ENCODE results near the gene SAMD10. TPM values are rescaled to one million over a fixed set of nuclear protein-coding genes. Genes with fewer than 3 reads are reported as not detected.
A peak's percentile ranks its signal among the peaks of the same experiment; 100 is the strongest.
"Not testable (repeated sequence)": the region's sequence is repeated elsewhere in the genome, so short reads cannot be mapped to it uniquely, and the experiment has no call there.

The SAMD10 gene
- total RNA-seq, 2 experiments from 2014 or later: 25.4 to 30.7 TPM

- Mint-ChIP-seq H3K36me3 (ENCODE audit: low read depth) (peaks cover 69% of the 10 kb centered on the region), H3K4me1 (peaks cover 32% of the 10 kb centered on the region), H3K27ac (peak overlapping the region; percentile 93), H3K4me3 (peak overlapping the region; percentile 59)
- CTCF ChIA-PET; H3K9me3 Mint-ChIP-seq (ENCODE audit: low read depth); DNase-seq; H3K27me3 Mint-ChIP-seq: not testable (repeated sequence)
- peak; percentile 49 for ATAC-seq
- intact Hi-C loops (cut with DNase I, micrococcal nuclease): loop anchor here in 1 of 2 experiments (1.0 kb wide), 1 partner anchor 31 kb away; the partner anchor contains the start of gene PRPF6
- POLR2A ChIA-PET: interaction anchor here (1.0 kb wide), 1 partner anchor 30 kb away, joined by 3 read pairs; no protein-coding TSS in a partner anchor
Observed at GRCh38 chr20:64012385-64013154, 33.1 kb upstream of the SAMD10 start.

GRCh38 chr20:64011366-64011779 lies 31.9 kb upstream of the SAMD10 start:
- H3K4me3 Mint-ChIP-seq: no peak overlapping the region
- CTCF ChIA-PET: no interaction called here
- H3K9me3 Mint-ChIP-seq (ENCODE audit: low read depth): peaks cover 8% of the 10 kb centered on the region
- H3K27ac Mint-ChIP-seq: peak overlapping the region; percentile 83
- ATAC-seq (no peak), DNase-seq (peak; percentile 25)
- peaks cover 72% of the 10 kb centered on the region for H3K36me3 Mint-ChIP-seq (ENCODE audit: low read depth)
- no peaks in the 10 kb centered on the region for H3K27me3 Mint-ChIP-seq
- intact Hi-C loops (cut with DNase I, micrococcal nuclease): no loop called here
- peaks cover 32% of the 10 kb centered on the region for H3K4me1 Mint-ChIP-seq
- POLR2A ChIA-PET: no interaction called here

DNA sequence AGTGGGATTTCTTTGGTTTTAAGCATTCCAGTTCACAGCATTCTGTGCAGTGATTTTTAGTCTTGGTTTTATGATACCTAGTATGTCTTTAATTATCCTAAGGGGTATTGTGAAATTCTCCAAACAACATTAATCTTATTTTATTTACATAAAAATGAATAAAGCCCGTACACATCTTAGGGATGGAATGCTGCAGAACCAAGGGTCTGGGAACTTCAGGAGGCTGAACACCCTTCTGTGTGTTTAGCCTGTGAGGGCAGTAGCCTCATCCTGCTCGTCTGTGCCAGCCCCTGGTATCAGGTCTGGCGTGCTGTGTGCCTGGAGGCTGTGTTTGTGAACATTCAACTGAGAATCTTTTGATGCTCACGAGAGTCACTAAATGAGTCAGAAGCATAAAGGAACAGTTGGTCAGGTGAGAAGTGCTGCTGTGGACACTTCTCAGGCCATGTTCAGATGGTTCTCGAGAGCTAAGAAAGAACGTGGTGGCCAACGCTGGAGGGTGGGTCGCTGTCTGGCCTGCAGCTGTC lies 31.3 kb upstream of the SAMD10 start:
- H3K36me3 Mint-ChIP-seq (ENCODE audit: low read depth): peaks cover 76% of the 10 kb centered on the region
- ATAC-seq: peak; percentile 33
- peaks cover 32% of the 10 kb centered on the region for H3K4me1 Mint-ChIP-seq
- no peak for DNase-seq
- H3K27ac Mint-ChIP-seq: peak overlapping the region; percentile 83
- intact Hi-C loops (cut with DNase I, micrococcal nuclease): no loop called here
- H3K9me3 Mint-ChIP-seq (ENCODE audit: low read depth): peaks cover 8% of the 10 kb centered on the region
- ChIA-PET CTCF (interaction anchor here (1.6 kb wide), 1 partner anchor 20 kb away, joined by 3 read pairs; no protein-coding TSS in a partner anchor), POLR2A (no interaction called here)
- no peak overlapping the region for H3K4me3 Mint-ChIP-seq
- no peaks in the 10 kb centered on the region for H3K27me3 Mint-ChIP-seq

DNA sequence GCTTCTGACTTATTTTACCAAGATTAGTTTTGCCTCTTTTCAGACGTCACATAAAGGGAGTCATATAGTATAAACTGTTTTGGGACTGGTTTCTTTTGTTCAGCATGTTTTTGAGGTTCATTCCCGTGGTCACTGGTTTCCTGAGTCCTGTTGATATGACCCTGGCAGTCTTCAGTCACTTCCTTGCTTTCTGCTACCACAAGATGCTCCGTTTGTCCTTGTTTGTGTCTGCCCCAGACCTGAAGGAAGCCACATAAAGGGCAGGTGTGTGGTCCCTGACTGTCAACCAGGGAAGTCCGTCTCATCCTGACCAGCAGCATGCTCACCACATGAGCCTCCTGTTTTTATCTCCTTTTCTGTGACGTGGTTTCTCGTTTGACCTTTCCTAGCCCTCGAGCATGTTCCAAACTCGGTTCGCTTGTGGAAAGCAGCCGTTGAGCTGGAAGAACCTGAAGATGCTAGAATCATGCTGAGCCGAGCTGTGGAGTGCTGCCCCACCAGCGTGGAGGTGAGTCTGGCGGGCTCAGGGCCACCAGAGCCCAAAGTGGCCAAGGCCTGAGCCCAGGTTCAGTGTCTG lies 30.5 kb upstream of the SAMD10 start:
- Mint-ChIP-seq H3K36me3 (ENCODE audit: low read depth) (peaks cover 75% of the 10 kb centered on the region), H3K27ac (peak overlapping the region; percentile 33), H3K9me3 (ENCODE audit: low read depth) (peaks cover 8% of the 10 kb centered on the region), H3K27me3 (no peaks in the 10 kb centered on the region), H3K4me1 (peaks cover 32% of the 10 kb centered on the region), H3K4me3 (no peak overlapping the region)
- POLR2A ChIA-PET: no interaction called here
- no peak for DNase-seq
- ATAC-seq: no peak
- CTCF ChIA-PET: interaction anchor here (1.6 kb wide), 1 partner anchor 19 kb away, joined by 3 read pairs; no protein-coding TSS in a partner anchor
- intact Hi-C loops (cut with DNase I, micrococcal nuclease): no loop called here

- Mint-ChIP-seq H3K27ac (no peak overlapping the region), H3K27me3 (no peaks in the 10 kb centered on the region), H3K4me3 (no peak overlapping the region), H3K36me3 (ENCODE audit: low read depth) (peaks cover 72% of the 10 kb centered on the region), H3K4me1 (peaks cover 17% of the 10 kb centered on the region), H3K9me3 (ENCODE audit: low read depth) (peaks cover 8% of the 10 kb centered on the region)
- intact Hi-C loops (cut with DNase I, micrococcal nuclease): no loop called here
- no peak for DNase-seq
- ATAC-seq: no peak
- ChIA-PET POLR2A (interaction anchor here (0.6 kb wide), 2 partner anchors 27 to 70 kb away, joined by 3 read pairs; no protein-coding TSS in a partner anchor), CTCF (interaction anchor here (1.2 kb wide), 1 partner anchor 31 kb away, joined by 3 read pairs; no protein-coding TSS in a partner anchor)
Observed at GRCh38 chr20:64006902-64007301, 27.5 kb upstream of the SAMD10 start.

DNA sequence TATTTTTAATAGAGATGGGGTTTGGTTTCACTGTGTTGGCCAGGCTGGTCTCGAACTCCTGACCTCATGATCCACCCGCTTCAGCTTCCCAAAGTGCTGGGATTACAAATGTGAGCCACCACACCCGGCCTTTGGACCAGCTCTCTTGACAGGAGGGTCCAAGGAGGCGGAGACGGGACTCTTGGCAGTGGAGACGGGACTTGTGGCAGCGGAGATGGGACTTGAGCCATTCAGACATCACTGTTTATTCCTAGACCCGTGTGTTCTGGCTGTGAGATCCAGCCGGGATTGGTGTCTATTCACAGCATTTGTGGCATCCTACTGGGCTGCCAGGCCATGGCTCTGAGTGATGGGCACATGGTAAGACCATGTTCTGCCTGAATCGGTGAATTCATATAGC lies 27.0 kb upstream of the SAMD10 start:
- intact Hi-C loops (cut with DNase I, micrococcal nuclease): no loop called here
- Mint-ChIP-seq H3K36me3 (ENCODE audit: low read depth) (peaks cover 74% of the 10 kb centered on the region), H3K27ac (no peak overlapping the region), H3K9me3 (ENCODE audit: low read depth) (peaks cover 8% of the 10 kb centered on the region), H3K4me1 (peaks cover 16% of the 10 kb centered on the region), H3K4me3 (no peak overlapping the region), H3K27me3 (no peaks in the 10 kb centered on the region)
- ATAC-seq: no peak
- POLR2A ChIA-PET: interaction anchor here (0.6 kb wide), 1 partner anchor 69 kb away, joined by 3 read pairs; no protein-coding TSS in a partner anchor
- CTCF ChIA-PET: interaction anchor here (1.2 kb wide), 1 partner anchor 32 kb away, joined by 3 read pairs; no protein-coding TSS in a partner anchor
- no peak for DNase-seq

GRCh38 chr20:64005394-64005793 lies 26.0 kb upstream of the SAMD10 start:
- peaks cover 69% of the 10 kb centered on the region for H3K36me3 Mint-ChIP-seq (ENCODE audit: low read depth)
- ATAC-seq (no peak), DNase-seq (no peak)
- peaks cover 8% of the 10 kb centered on the region for H3K9me3 Mint-ChIP-seq (ENCODE audit: low read depth)
- POLR2A ChIA-PET: no interaction called here
- CTCF ChIA-PET: no interaction called here
- intact Hi-C loops (cut with DNase I, micrococcal nuclease): no loop called here
- no peak overlapping the region for H3K27ac Mint-ChIP-seq
- no peaks in the 10 kb centered on the region for H3K27me3 Mint-ChIP-seq
- no peak overlapping the region for H3K4me3 Mint-ChIP-seq
- H3K4me1 Mint-ChIP-seq: peaks cover 6% of the 10 kb centered on the region

GRCh38 chr20:64003960-64004725 lies 24.7 kb upstream of the SAMD10 start:
- no peak for DNase-seq
- intact Hi-C loops (cut with DNase I, micrococcal nuclease): no loop called here
- Mint-ChIP-seq H3K36me3 (ENCODE audit: low read depth) (peaks cover 65% of the 10 kb centered on the region), H3K27ac (no peak overlapping the region), H3K4me3 (no peak overlapping the region), H3K9me3 (ENCODE audit: low read depth) (peaks cover 5% of the 10 kb centered on the region), H3K27me3 (no peaks in the 10 kb centered on the region), H3K4me1 (no peaks in the 10 kb centered on the region)
- no peak for ATAC-seq
- ChIA-PET CTCF (interaction anchor here (0.7 to 1.2 kb wide), 2 partner anchors 34 to 342 kb away, joined by 3 to 4 read pairs; no protein-coding TSS in a partner anchor), POLR2A (no interaction called here)

GRCh38 chr20:64001607-64002011 lies 22.2 kb upstream of the SAMD10 start:
- ChIA-PET CTCF (interaction anchor here (0.6 to 0.8 kb wide), 2 partner anchors 35 to 55 kb away, joined by 3 read pairs; no protein-coding TSS in a partner anchor), POLR2A (no interaction called here)
- Mint-ChIP-seq H3K36me3 (ENCODE audit: low read depth) (peaks cover 58% of the 10 kb centered on the region), H3K4me3 (no peak overlapping the region), H3K27ac (no peak overlapping the region), H3K4me1 (no peaks in the 10 kb centered on the region), H3K9me3 (ENCODE audit: low read depth) (no peaks in the 10 kb centered on the region), H3K27me3 (no peaks in the 10 kb centered on the region)
- ATAC-seq (no peak), DNase-seq (no peak)
- intact Hi-C loops (cut with DNase I, micrococcal nuclease): no loop called here

- no peak overlapping the region for H3K4me3 Mint-ChIP-seq
- DNase-seq (no peak), ATAC-seq (no peak)
- no peak overlapping the region for H3K27ac Mint-ChIP-seq
- ChIA-PET CTCF (no interaction called here), POLR2A (no interaction called here)
- peaks cover 53% of the 10 kb centered on the region for H3K36me3 Mint-ChIP-seq (ENCODE audit: low read depth)
- no peaks in the 10 kb centered on the region for H3K27me3 Mint-ChIP-seq
- intact Hi-C loops (cut with DNase I, micrococcal nuclease): no loop called here
- no peaks in the 10 kb centered on the region for H3K9me3 Mint-ChIP-seq (ENCODE audit: low read depth)
- no peaks in the 10 kb centered on the region for H3K4me1 Mint-ChIP-seq
Observed at GRCh38 chr20:64000906-64001305, 21.5 kb upstream of the SAMD10 start.

- ChIA-PET POLR2A (interaction anchor here (0.6 to 0.7 kb wide), 3 partner anchors 30 to 464 kb away, joined by 3 to 5 read pairs (median 4); no protein-coding TSS in a partner anchor), CTCF (interaction anchor here (0.6 to 1.4 kb wide), 5 partner anchors 17 to 438 kb away, joined by 3 to 4 read pairs (median 3); no protein-coding TSS in a partner anchor)
- Mint-ChIP-seq H3K36me3 (ENCODE audit: low read depth) (peaks cover 32% of the 10 kb centered on the region), H3K9me3 (ENCODE audit: low read depth) (no peaks in the 10 kb centered on the region), H3K4me3 (peak overlapping the region; percentile 97), H3K4me1 (peaks cover 40% of the 10 kb centered on the region), H3K27me3 (no peaks in the 10 kb centered on the region), H3K27ac (peak overlapping the region; percentile 16)
- DNase-seq (no peak), ATAC-seq (no peak)
- intact Hi-C loops (cut with DNase I, micrococcal nuclease): loop anchor here (5.0 kb wide), 2 partner anchors 74 to 274 kb away; partner anchors contain the start of gene PCMTD2 (in 1 of the 2)
Observed at GRCh38 chr20:63982937-63983336, 3.5 kb upstream of the SAMD10 start.

All from activated CD4-positive, alpha-beta T cell treated with anti-CD3 and anti-CD28 coated beads for 36 hours (primary cell).